Lung microvascular endothelial cell (primary cell): ENCODE results near the gene TRIM67. TPM values are rescaled to one million over a fixed set of nuclear protein-coding genes. Genes with fewer than 3 reads are reported as not detected.

Source experiments
- DNase-seq, 2 donors: peaks; one replicate each; pipeline versions ENCODE4 v3.0.0 to v3.0.0-alpha.2; 2010; ENCODE audit warnings: low read depth in 2 of 2
- total RNA-seq: library from RNA; depleted of rRNA; stranded (reverse); fragments of >200 nt; gene quantifications from 2 replicates; pipeline ENCODE4 v1.2.1, GENCODE V29; 2014

TRIM67 gene
- total RNA-seq, 1 donor from 2014 or later = not detected

- no peak for DNase-seq
Observed at GRCh38 chr1:231232870-231233734, 71.2 kb downstream of the TRIM67 start.

GRCh38 chr1:231233735-231234417 is 72.0 kb downstream of the TRIM67 start:
- no peak for DNase-seq

- DNase-seq = no peak
Observed at GRCh38 chr1:231234506-231234905, 72.6 kb downstream of the TRIM67 start.

GRCh38 chr1:231235526-231236207 is 73.8 kb downstream of the TRIM67 start:
- DNase-seq = no peak

- peak; percentile 49 to 53 for DNase-seq
Observed at GRCh38 chr1:231236208-231236591, 74.3 kb downstream of the TRIM67 start.

GRCh38 chr1:231236938-231237337 is 75.1 kb downstream of the TRIM67 start:
- no peak for DNase-seq

DNA sequence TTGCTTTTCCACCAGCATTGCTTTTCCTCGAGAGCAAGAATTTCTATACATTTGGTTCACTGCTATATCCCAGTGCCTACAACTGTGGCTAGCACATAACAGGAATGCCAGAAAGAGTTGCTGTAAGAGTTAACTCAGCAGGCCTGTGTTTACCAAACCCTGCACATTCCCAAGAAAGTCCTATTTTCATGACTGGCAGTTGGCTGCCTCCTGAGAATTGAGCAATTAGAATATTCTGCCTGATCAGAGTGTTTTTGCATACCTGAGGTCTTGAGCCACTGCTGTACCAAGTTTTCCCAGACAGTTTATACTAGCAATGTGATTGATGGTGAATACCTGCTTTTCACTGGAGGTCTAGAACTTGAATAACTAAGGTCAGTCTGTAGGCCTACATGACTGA is 76.4 kb downstream of the TRIM67 start:
- DNase-seq = no peak

DNA sequence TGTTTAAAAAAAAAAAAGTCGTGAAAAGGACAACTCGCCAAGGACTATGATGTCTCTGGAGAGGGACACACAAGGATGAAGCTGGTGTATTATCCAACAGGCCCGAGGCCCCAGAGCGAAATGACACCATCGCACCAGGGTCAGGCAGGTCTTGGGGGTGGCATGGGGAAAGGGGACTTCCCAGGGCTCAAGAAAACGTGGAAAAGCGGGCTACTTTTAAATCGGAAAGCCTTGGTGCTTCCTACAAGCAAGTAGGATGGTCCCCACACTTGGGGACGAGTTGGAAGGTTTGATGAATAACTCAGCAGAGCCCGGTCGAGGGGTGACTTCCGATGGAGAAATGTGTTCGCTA is 78.6 kb downstream of the TRIM67 start:
- peak in 1 of 2 donors; percentile 33 for DNase-seq

DNA sequence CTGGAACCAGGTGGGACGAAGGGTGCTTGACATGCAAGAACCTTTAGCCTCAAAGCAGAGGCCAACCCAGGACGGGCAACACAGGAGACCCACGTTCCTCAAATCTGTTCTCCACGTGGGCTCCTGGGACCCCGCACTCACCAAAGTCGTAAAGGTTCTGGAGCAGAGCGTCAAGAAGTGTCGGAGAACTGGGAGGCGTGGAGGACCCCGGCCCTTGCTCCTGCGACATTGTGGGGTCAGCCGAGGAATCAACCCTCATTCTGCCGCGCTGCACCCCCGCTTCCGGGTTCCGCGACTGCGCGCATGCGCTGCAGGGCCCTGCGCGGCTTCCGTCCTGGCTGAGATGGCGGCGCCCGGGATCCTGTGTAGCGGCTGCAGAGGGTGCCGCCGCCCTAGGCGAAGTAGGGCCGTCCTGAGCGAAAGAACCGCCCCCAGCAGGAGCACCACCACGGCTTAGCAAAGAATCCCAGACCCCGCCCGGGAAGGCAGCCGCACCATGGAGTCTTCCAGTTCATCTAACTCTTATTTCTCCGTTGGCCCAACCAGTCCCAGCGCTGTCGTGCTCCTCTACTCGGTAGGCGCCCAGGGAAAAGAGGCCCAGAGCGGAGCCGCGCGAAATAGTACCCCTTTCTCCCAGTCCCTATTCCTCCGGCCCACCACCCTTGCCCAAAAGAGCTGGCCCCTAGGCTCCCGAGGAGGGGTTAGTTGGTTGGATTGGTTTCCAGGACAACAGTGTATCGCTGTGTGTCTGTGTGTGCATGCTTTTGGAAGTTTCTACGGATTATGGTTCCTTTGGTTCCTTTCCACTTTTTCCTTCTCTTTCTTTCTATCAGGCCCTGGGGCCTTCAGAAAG is 79.3 kb downstream of the TRIM67 start, which contains the start of gene GNPAT:
Gene GNPAT (plus strand): TSS at position 330 of the 853 bp plus-strand sequence. CDS start 167 bp downstream, at position 497.
- DNase-seq = peak; percentile 85 to 86

DNA sequence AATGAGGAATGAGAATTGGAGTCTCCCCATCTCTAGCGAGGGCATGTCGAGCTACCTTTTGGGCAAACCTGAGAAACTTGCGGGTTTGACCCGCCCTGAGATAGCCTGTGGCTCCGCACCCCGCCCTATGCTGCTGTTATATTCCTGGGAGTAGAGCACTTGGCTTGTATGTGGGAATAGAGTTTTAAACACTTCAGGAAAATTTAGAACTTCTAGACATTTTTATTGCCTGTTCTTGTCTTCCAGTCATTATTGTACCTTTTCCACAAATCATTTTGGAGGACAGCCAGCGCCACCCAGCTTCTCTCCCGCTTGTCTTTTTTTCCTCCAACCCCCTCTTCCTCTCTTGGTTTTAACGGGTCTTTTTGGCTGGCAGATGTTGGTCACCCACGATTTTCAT is 79.9 kb downstream of the TRIM67 start:
- DNase-seq = peak; percentile 4 to 14

- peak; percentile 29 to 40 for DNase-seq
Observed at GRCh38 chr1:231242516-231243198, 80.8 kb downstream of the TRIM67 start.

DNA sequence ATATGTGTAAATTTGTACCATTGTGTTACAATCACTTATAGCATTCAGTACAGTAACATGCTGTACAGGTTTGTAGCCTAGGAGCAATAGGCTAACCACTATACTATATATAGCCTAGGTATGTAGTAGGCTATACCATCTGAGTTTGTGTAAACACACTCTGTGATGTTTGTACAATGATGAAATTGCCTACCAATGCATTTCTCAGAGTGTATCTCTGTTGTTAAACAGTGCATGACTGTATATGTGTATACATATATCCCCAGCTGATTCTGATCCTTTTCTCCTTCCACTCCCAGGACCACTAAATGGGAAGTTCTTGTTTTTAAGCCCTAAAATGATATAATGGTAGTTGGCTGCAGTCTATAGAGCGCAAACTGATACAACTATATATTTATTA is 86.9 kb downstream of the TRIM67 start:
- DNase-seq = no peak

DNA sequence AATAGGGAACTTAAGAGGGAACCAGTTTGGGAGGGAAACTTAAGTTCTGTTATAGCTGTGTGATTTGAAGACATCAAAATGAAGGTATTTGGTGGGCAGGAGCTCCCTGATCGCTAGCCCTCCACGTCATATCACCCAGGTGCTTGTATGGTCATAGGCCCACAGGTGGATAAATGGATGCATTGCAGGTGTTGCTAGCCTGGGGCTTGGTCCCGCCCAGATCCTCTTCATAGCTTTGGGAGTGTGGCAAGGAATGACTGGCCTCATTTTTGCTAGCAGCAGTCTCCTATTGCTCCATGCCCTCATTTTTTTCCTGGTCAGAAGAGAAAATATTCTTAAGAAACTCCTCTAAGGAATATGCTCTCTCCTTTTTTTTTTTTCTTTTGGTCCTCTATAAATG is 90.5 kb downstream of the TRIM67 start:
- no peak for DNase-seq

- peak in 1 of 2 donors; percentile 70 for DNase-seq
Observed at GRCh38 chr1:231260351-231260750, 98.5 kb downstream of the TRIM67 start.

GRCh38 chr1:231264642-231265041 is 102.8 kb downstream of the TRIM67 start:
- no peak for DNase-seq

GRCh38 chr1:231265379-231265778 is 103.5 kb downstream of the TRIM67 start:
- no peak for DNase-seq

GRCh38 chr1:231266811-231267322 is 105.0 kb downstream of the TRIM67 start:
- no peak for DNase-seq
